A549 treated with RU486 at 1 μM for 4 hours (cell line): ENCODE data around the gene FAM200C. TPM values are rescaled to one million over a fixed set of nuclear protein-coding genes. Genes with fewer than 3 reads are reported as not detected.

Experiments
- total RNA-seq: library from RNA; stranded (reverse); fragments of 200-300 nt; extraction: Qiagen RNA extraction; gene quantifications from 5 replicates; pipeline ENCODE4 v1.2.3, GENCODE V29; 2022; ENCODE audit warnings: low read depth

FAM200C gene
- 1.0 to 2.2 TPM (median 2.0 TPM) in 5 replicates for total RNA-seq

DNA sequence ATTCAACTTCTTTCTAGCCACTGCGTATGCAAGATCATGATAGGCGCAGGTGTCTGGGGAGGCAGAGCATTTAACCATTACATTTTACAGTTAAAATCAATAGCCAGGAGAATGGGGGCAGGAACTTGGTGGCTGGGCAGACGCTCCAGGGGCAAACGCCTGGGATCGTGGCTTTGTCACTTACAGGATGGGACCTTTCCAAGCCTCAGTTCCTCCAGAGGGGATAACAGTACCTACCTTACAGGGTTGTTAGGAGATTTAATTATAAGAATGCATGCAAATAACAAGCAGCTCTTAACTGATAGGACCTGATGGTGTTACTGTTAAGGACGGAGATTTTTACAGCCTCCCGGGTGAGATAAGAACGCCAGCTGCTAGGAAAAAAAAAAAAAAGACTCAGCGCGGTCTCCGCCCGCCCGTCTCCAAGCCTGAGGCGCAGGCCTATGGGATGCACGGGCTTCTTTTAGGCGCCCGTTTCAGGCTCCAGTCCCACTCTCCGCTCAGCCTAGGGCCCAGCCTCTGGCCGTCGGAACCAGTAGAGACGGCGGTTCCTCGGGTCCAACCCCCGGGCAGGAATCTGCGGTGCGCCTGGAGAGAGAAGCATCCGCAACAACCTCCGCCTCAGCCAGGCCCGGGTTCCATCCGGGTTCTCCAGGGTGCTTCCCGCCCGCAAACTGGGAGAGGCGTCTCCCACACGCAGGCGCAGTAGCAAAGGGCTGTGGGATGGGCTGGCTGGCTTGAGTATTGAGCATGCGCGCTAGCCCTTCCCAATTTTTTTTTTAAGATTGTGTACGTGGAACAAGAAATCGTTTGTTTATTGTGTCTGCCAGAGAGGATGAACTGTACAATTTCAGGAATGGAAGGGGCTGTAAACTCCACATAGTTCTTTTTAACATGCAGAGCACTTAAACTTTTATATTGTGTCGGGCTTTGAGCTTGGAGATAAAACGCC is at the start of gene FAM200C:
Gene FAM200C, minus strand, starts transcription at position 653 of the 952 bp plus-strand sequence. CDS start 4,564 bp downstream, outside the sequence.

DNA sequence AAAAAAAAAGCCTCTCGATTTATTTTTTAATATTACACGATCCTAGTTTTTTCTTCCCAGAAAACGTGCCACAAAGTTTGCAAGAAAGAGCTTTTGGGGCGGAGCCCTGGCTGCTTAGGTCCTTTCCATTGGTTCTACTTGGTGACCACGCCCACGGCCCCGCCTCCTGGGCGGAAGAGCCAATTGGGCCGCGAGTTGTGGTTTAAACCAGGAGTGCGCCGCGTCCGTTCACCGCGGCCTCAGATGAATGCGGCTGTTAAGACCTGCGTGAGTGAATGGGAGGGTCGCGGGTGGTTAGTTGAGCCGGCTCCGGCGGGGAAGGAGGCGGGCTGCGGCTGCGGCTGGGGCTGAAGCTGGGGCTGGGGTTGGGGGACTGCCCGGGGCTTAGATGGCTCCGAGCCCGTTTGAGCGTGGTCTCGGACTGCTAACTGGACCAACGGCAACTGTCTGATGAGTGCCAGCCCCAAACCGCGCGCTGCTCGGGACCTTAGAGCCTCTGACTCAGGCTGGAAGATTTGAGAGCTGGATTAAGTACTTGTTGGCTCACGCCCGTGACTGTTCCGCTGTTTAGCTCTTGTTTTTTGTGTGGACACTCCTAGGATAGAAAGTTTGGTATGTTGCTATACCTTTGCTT is 21.9 kb upstream of the FAM200C start, which contains the start of gene PTTG1:
Gene PTTG1, plus strand, starts transcription at position 231 of the 634 bp plus-strand sequence. CDS start 458 bp downstream, outside the sequence.

DNA sequence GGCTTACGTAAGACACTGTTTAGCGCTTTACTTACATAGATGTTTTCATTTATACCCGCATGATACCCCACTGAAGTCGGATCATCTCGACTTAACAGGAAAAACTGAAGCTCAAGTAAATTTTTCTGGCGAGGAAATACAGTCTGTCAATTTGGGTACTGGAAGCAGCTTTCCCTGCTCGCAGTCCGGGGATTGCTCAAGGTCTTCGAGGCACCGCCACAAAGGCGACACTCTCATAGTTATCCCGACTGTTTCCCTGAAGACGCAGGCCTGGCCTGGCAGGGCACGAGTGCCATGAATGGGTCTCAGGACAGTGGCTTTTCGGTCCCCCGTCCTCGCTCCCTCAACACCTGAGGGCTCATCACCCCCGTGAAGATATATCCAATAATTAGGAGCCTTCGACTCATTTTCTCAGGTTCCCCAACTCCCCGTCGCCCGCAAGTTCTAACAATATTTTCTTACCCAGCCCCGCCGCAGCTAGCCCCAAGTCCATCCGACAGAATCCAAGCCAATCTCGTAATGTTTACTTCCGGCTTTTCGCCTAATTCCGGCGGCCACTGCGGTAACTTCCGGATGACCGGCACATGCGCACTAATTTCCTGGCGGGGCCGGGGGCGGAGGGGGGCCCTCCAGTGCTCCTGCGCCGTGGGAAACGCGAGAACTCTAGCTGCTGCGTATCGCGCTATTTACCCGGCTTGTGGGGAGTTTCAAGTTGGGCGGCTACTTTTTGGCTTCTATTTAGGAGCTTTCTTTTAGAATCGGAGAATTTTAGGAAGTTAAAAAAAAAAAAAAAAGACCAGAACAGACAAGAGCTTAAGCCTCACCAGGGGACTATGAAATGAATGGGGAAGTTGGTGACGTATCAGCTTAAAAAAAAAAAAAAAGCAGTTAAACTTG is 19.0 kb upstream of the FAM200C start, which contains the start of gene SLU7:
Gene SLU7, minus strand, starts transcription at position 521 of the 897 bp plus-strand sequence. CDS start 3,787 bp downstream, outside the sequence.

DNA sequence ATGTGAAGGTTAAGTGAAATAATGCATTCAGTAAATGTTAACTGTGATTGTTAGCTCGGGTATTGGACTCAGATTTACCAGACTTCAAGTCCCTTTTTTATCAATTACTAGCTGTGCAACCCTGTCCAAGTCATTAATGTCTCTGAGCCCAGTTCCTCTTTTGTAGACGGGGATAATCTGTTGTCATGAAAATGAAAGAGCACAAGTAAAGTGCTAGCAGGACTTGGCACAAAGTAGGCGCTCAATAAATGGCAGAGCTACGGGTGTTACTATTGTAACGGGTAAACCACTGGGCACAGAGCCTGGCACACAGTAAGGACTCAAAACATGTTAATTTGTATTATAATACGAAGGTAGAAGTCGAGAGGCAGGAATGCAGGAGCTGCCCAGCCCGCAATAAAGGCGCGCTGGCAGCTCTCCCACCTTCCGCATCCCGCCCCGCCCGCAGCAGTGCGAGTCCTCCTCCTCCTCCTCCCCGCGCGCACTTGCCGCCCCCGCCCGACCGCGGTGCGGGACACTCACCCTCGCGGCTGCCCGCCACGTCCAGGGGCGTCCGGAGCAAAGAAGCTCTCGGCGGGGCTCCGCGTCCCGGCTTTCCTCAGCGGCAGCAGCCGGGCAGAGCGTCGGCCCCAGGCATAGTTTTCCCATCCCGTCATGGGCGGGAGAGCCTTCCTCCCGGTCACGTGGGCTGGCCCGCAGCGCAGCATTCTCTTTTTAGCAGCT is 29.7 kb downstream of the FAM200C start, which contains the start of gene C1QTNF2:
Gene C1QTNF2, minus strand, starts transcription at position 637 of the 723 bp plus-strand sequence. CDS start 15,615 bp downstream, outside the sequence.

Other genes with a start within 250 kb of the FAM200C start
- gene FABP6, start 170.5 kb downstream of the FAM200C start, total RNA-seq = 0.87 to 1.6 TPM (median 1.5 TPM) in 5 replicates
- 10.8 to 13.7 TPM (median 12.8 TPM) in 5 replicates for gene CCNJL, start 87.5 kb downstream of the FAM200C start, total RNA-seq
- gene C1QTNF2, start 29.4 kb downstream of the FAM200C start, total RNA-seq = 0.10 to 0.13 TPM (median 0.11 TPM) in 3 of 5 replicates, not detected in the others
- gene SLU7, start 19.0 kb upstream of the FAM200C start, total RNA-seq = 43.5 to 66.4 TPM (median 47.9 TPM) in 5 replicates
- gene PTTG1, start 21.8 kb upstream of the FAM200C start, total RNA-seq = 204 to 310 TPM (median 215 TPM) in 5 replicates